ENCODE data around the gene VPS4A. TPM values are rescaled to one million over a fixed set of nuclear protein-coding genes. Genes with fewer than 3 reads are reported as not detected.
"Not testable (repeated sequence)": the region's sequence is repeated elsewhere in the genome, so short reads cannot be mapped to it uniquely, and the experiment has no call there.

The VPS4A gene
- total and polyA plus RNA-seq, 2 of the 8 experiments (the other 6 are each of a cell fraction or from before 2014, with no cell fraction given), result 14.1 to 24.1 TPM

- H2AK5ac ChIP-seq (ENCODE audit: low read depth, low read length); H4K20me1 ChIP-seq (replicated peaks in 1 of 2; ENCODE audit: control insufficient read depth in 1 of 2, insufficient read depth in 2 of 2, low read length in 2 of 2); FAIRE-seq; H3K18ac ChIP-seq (ENCODE audit: extremely low read depth, low read length); H3K36me3 ChIP-seq (ENCODE audit: control insufficient read depth in 2 of 4, insufficient read depth in 4 of 4, low read length in 3 of 4); H3K4me1 ChIP-seq (replicated peaks in 1 of 4; ENCODE audit: control insufficient read depth in 3 of 4, insufficient read depth in 4 of 4, low read length in 3 of 4); H3K4ac ChIP-seq (replicated peaks; ENCODE audit: insufficient read length, low read depth, low read length); H3K14ac ChIP-seq (ENCODE audit: insufficient read length); H4K8ac ChIP-seq (ENCODE audit: extremely low read depth, insufficient read depth, low read length); H2BK20ac ChIP-seq (ENCODE audit: low read length); H3K9me3 ChIP-seq (ENCODE audit: insufficient read depth in 2 of 2, low read depth in 1 of 2, low read length in 1 of 2); POLR2A ChIA-PET (ENCODE audit: partially characterized antibody); CTCF ChIA-PET (ENCODE audit: partially characterized antibody); H3K4me3 ChIP-seq (ENCODE audit: extremely low read depth in 1 of 4, insufficient read depth in 2 of 4, low read depth in 3 of 4, low read length in 4 of 4); H3K23me2 ChIP-seq (ENCODE audit: low read depth, low read length); H2BK12ac ChIP-seq (ENCODE audit: low read depth, low read length); H3K27ac ChIP-seq (ENCODE audit: low read depth, low read length); H3K79me2 ChIP-seq (ENCODE audit: control insufficient read depth in 1 of 2, insufficient read depth in 2 of 2, low read length in 2 of 2); H3K23ac ChIP-seq (ENCODE audit: insufficient read length); H4K91ac ChIP-seq (replicated peaks; ENCODE audit: insufficient read length, low read length); H2BK5ac ChIP-seq (ENCODE audit: low read depth, low read length); H4K5ac ChIP-seq (ENCODE audit: insufficient read length, low read depth, low read length); H2BK120ac ChIP-seq (replicated peaks; ENCODE audit: low read depth, low read length); DNase-seq (ENCODE audit: low read depth in 1 of 2, low spot score in 2 of 2); H2BK15ac ChIP-seq (ENCODE audit: low read length); H3K4me2 ChIP-seq (ENCODE audit: insufficient read depth in 1 of 2, low read depth in 2 of 2, low read length in 2 of 2); H3K79me1 ChIP-seq (ENCODE audit: low read depth, low read length); H3K9ac ChIP-seq (replicated peaks in 1 of 4; ENCODE audit: extremely low read depth in 1 of 4, low read depth in 3 of 4, low read length in 3 of 4); H3K56ac ChIP-seq (replicated peaks; ENCODE audit: insufficient read length, low read depth, low read length); H2AFZ ChIP-seq (ENCODE audit: low read length); H3K27me3 ChIP-seq (replicated peaks in 1 of 4; ENCODE audit: control insufficient read depth in 3 of 4, extremely low read depth in 1 of 4, insufficient read depth in 3 of 4, low read length in 3 of 4): not testable (repeated sequence)
- WGBS, 2 experiments (ENCODE audit: extremely low coverage in 1 of 2, insufficient coverage in 1 of 2, insufficient read length in 1 of 2, insufficient replicate concordance in 2 of 2, low coverage in 1 of 2, low lambda C conversion rate in 2 of 2, missing lambda C conversion rate in 1 of 2), result 92% methylated on average over 9 of the region's 9 CpGs; no CpG with 5 or more reads in 1 of the 2 experiments
Observed at GRCh38 chr16:69360070-69360469, 48.9 kb downstream of the VPS4A start.

All from H1 (cell line).